Measurements from ENCODE around the gene TP53BP2. TPM values are rescaled to one million over a fixed set of nuclear protein-coding genes. Genes with fewer than 3 reads are reported as not detected.

The TP53BP2 gene
- total and polyA plus RNA-seq, 2 donors (not counting 3 experiments of a cell fraction or from before 2014, with no cell fraction given): 21.9 to 51.9 TPM

DNA sequence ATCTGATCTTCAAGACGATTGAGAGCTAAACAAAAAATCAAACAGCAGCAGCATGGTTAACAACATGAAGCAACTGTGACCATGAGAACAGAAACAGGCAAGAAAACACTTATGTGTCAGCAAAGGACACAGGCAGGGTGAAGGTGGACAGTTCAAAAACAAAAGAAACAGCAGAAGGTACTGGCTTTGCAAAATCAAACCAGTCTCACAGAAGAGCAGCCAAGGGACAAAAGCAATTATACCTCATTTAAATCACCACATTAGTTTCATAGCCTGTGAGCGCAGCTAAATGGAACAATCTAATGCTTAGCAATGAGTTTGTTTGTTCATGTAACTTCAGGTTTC is 74.3 kb downstream of the TP53BP2 start:
- FAIRE-seq (peak; percentile 12), DNase-seq (ENCODE audit: low read depth, low spot score) (no peak)
- BruUV-seq (replicated peaks): no TSS peak
- Histone ChIP-seq H3K79me2 (ENCODE audit: control insufficient read depth, insufficient read depth, low read length) (peaks cover 2% of the 10 kb centered on the region), H3K4me3 (replicated peaks in 1 of 3; ENCODE audit: insufficient read depth in 1 of 3, low read depth in 1 of 3, low read length in 3 of 3) (peak overlapping the region in 1 of 3 experiments; percentile 2), H3K36me3 (ENCODE audit: control insufficient read depth in 2 of 2, extremely low read depth in 1 of 2, insufficient read depth in 2 of 2, low read length in 2 of 2) (peaks cover 7 to 23% of the 10 kb centered on the region in 2 experiments), H3K27me3 (ENCODE audit: control insufficient read depth in 2 of 2, insufficient read depth in 2 of 2, low read length in 2 of 2) (no peaks in the 10 kb centered on the region), H3K9me1 (replicated peaks; ENCODE audit: control insufficient read depth, extremely low read depth, insufficient read depth, low read length) (no peaks in the 10 kb centered on the region), H2AFZ (ENCODE audit: low read depth, low read length) (no peak overlapping the region), H3K4me2 (ENCODE audit: insufficient read depth, low read length) (peak overlapping the region; percentile 9), H3K9me3 (replicated peaks; ENCODE audit: control insufficient read depth, insufficient read depth, low read length) (no peaks in the 10 kb centered on the region), H3K27ac (ENCODE audit: insufficient read depth, low read depth, low read length) (peak overlapping the region; percentile 78), H4K20me1 (replicated peaks; ENCODE audit: control insufficient read depth, extremely low read depth, insufficient read depth, low read length) (no peaks in the 10 kb centered on the region), H3K4me1 (ENCODE audit: control insufficient read depth, extremely low read depth, insufficient read depth, low read length) (peaks cover 62% of the 10 kb centered on the region), H3K9ac (replicated peaks; ENCODE audit: extremely low read depth, insufficient read depth, low read length) (peak overlapping the region; percentile 63)
- POLR2A ChIA-PET: interaction anchor here (0.5 to 1.4 kb wide), 4 partner anchors 19 to 139 kb away, joined by 3 to 4 read pairs (median 4); no protein-coding TSS in a partner anchor
- intact Hi-C loops (cut with micrococcal nuclease): no loop called here
- CTCF ChIA-PET: interaction anchor here (0.7 to 3.2 kb wide), 13 partner anchors 10 to 279 kb away, joined by 3 to 19 read pairs (median 4); no protein-coding TSS in a partner anchor
- TF ChIP-seq JUN (IDR thresholded peaks at IDR 0.05; ENCODE audit: borderline replicate concordance, insufficient read depth, insufficient read length, low read depth) (no peak), GATA2 (IDR thresholded peaks at IDR 0.05; ENCODE audit: insufficient read depth, insufficient read length, low read depth, low read length) (no peak), EZH2 (IDR thresholded peaks at IDR 0.05; ENCODE audit: borderline replicate concordance, low read depth, low read length, severe bottlenecking) (no peak), MYC (IDR thresholded peaks at IDR 0.05; ENCODE audit: low read depth, low read length) (no peak), POLR2AphosphoS5 (IDR thresholded peaks at IDR 0.05; ENCODE audit: insufficient read depth, low read depth, low read length) (no peak), FOS (IDR thresholded peaks at IDR 0.05; ENCODE audit: borderline replicate concordance, insufficient read depth, low read length) (no peak), POLR2A (IDR thresholded peaks at IDR 0.05; ENCODE audit: low read depth, low read length) (no peak)
- TF ChIP-seq, protein P1, sequence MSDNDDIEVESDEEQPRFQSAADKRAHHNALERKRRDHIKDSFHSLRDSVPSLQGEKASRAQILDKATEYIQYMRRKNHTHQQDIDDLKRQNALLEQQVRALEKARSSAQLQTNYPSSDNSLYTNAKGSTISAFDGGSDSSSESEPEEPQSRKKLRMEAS (IDR thresholded peaks at IDR 0.05; ENCODE audit: insufficient read depth, insufficient read length): no peak
- TF ChIP-seq, protein P2, sequence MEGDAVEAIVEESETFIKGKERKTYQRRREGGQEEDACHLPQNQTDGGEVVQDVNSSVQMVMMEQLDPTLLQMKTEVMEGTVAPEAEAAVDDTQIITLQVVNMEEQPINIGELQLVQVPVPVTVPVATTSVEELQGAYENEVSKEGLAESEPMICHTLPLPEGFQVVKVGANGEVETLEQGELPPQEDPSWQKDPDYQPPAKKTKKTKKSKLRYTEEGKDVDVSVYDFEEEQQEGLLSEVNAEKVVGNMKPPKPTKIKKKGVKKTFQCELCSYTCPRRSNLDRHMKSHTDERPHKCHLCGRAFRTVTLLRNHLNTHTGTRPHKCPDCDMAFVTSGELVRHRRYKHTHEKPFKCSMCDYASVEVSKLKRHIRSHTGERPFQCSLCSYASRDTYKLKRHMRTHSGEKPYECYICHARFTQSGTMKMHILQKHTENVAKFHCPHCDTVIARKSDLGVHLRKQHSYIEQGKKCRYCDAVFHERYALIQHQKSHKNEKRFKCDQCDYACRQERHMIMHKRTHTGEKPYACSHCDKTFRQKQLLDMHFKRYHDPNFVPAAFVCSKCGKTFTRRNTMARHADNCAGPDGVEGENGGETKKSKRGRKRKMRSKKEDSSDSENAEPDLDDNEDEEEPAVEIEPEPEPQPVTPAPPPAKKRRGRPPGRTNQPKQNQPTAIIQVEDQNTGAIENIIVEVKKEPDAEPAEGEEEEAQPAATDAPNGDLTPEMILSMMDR (IDR thresholded peaks at IDR 0.05; ENCODE audit: extremely low read depth in 1 of 2, insufficient read depth in 1 of 2, low read depth in 1 of 2, low read length in 2 of 2): no peak
- dilution Hi-C loops (cut with MboI; ENCODE audit: extremely low pct_ligation_motif_present, low sequenced_read_pairs): no loop called here
